HG02870 (cell line): ENCODE measurements around the gene MTMR11.
"Not testable (repeated sequence)": the region's sequence is repeated elsewhere in the genome, so short reads cannot be mapped to it uniquely, and the experiment has no call there.

Experiments used
- ATAC-seq: cut with Tn5 transposase; IDR thresholded peaks from one replicate; pipeline ENCODE4 v1.9.1; 2021; ENCODE audit warnings: mild to moderate bottlenecking, moderate library complexity; ENCODE audit not compliant: unreplicated experiment

MTMR11 gene

GRCh38 chr1:149936170-149936991, at the start of gene MTMR11:
TSS of gene MTMR11 (minus strand) at chr1:149936879. CDS start at chr1:149936647, 232 bp downstream.
- no peak for ATAC-seq

- ATAC-seq, result no peak
Measured at GRCh38 chr1:149979972-149980540, 43.4 kb upstream of the MTMR11 start.

- ATAC-seq, result no peak
Measured at GRCh38 chr1:149979245-149979971, 42.7 kb upstream of the MTMR11 start.

GRCh38 chr1:149978547-149979023, 41.9 kb upstream of the MTMR11 start:
- ATAC-seq, result no peak

- no peak for ATAC-seq
Measured at GRCh38 chr1:149977345-149977744, 40.7 kb upstream of the MTMR11 start.

GRCh38 chr1:149972547-149972946, 35.9 kb upstream of the MTMR11 start:
- ATAC-seq, result no peak

- no peak for ATAC-seq
Measured at GRCh38 chr1:149967646-149968045, 31.0 kb upstream of the MTMR11 start.

- no peak for ATAC-seq
Measured at GRCh38 chr1:149967041-149967440, 30.4 kb upstream of the MTMR11 start.

GRCh38 chr1:149966405-149966804, 29.7 kb upstream of the MTMR11 start:
- no peak for ATAC-seq

GRCh38 chr1:149965440-149965839, 28.8 kb upstream of the MTMR11 start:
- no peak for ATAC-seq

- ATAC-seq, result no peak
Measured at GRCh38 chr1:149963358-149963757, 26.7 kb upstream of the MTMR11 start.

- ATAC-seq, result no peak
Measured at GRCh38 chr1:149962736-149963135, 26.1 kb upstream of the MTMR11 start.

GRCh38 chr1:149962039-149962647, 25.5 kb upstream of the MTMR11 start:
- ATAC-seq, result no peak

- not testable (repeated sequence) for ATAC-seq
Measured at GRCh38 chr1:149957548-149957947, 20.9 kb upstream of the MTMR11 start.

GRCh38 chr1:149949911-149950310, 13.2 kb upstream of the MTMR11 start:
- no peak for ATAC-seq

- no peak for ATAC-seq
Measured at GRCh38 chr1:149945206-149945605, 8.5 kb upstream of the MTMR11 start.

- ATAC-seq, result no peak
Measured at GRCh38 chr1:149942885-149943284, 6.2 kb upstream of the MTMR11 start.

GRCh38 chr1:149942207-149942606, 5.5 kb upstream of the MTMR11 start:
- no peak for ATAC-seq

GRCh38 chr1:149940427-149940826, 3.7 kb upstream of the MTMR11 start:
- ATAC-seq, result no peak

- ATAC-seq, result not testable (repeated sequence)
Measured at GRCh38 chr1:149938668-149939003, 2.0 kb upstream of the MTMR11 start.

- ATAC-seq, result no peak
Measured at GRCh38 chr1:149937759-149938158, 1.1 kb upstream of the MTMR11 start.
